Measurements from ENCODE around the gene ANKRD55. TPM values are rescaled to one million over a fixed set of nuclear protein-coding genes. Genes with fewer than 3 reads are reported as not detected.
A peak's percentile ranks its signal among the peaks of the same experiment; 100 is the strongest.

ANKRD55 gene
- total and polyA plus RNA-seq, 12 donors, result 0.01 to 0.72 TPM; not detected in 10

DNA sequence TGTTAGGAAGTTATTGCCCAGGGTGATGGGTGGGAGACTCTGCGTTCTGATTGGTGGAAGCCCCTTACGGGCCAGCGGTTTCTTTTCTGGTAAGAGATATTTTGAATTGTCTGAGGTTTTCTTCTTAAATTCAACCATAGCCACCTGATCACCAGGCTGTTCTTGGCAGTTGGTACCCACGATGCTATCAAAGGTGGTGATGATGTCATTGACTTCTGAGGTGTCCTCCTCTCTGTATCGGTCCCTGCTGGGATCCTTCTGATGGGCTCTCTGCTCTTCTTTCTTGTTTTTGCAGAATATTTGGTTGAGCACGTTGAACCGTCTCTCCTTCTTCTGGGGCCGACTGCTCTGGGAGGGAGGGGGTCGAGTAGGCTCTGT lies 121.7 kb downstream of the ANKRD55 start:
- DNase-seq, result no peak
- Histone ChIP-seq H3K4me1 (peaks cover 0 to 10% (median 0%) of the 10 kb centered on the region in 9 donors), H3K36me3 (no peaks in the 10 kb centered on the region), H3K27ac (no peak overlapping the region), H3K4me3 (no peak overlapping the region), H3K27me3 (no peaks in the 10 kb centered on the region), H3K9me3 (no peaks in the 10 kb centered on the region)
- ATAC-seq, result no peak
- no peak for TF ChIP-seq CTCF (IDR thresholded peaks at IDR 0.05)
- 88 to 93% methylated on average over 9 of the region's 9 CpGs for WGBS, 2 donors
- intact Hi-C loops (cut with DNase I), result no loop called here

- WGBS, 2 donors, result 88 to 89% methylated on average over 6 of the region's 6 CpGs
- H3K27ac ChIP-seq, result no peak overlapping the region
- no peak overlapping the region for H3K4me3 ChIP-seq
- ATAC-seq (no peak), DNase-seq (no peak)
- H3K9me3 ChIP-seq, result no peaks in the 10 kb centered on the region
- H3K4me1 ChIP-seq, result peaks cover 0 to 16% (median 0%) of the 10 kb centered on the region in 9 donors
- H3K27me3 ChIP-seq, result no peaks in the 10 kb centered on the region
- no peak for TF ChIP-seq CTCF (IDR thresholded peaks at IDR 0.05)
- intact Hi-C loops (cut with DNase I), result no loop called here
- H3K36me3 ChIP-seq, result no peaks in the 10 kb centered on the region
Observed at GRCh38 chr5:56110646-56111403, 122.3 kb downstream of the ANKRD55 start.

DNA sequence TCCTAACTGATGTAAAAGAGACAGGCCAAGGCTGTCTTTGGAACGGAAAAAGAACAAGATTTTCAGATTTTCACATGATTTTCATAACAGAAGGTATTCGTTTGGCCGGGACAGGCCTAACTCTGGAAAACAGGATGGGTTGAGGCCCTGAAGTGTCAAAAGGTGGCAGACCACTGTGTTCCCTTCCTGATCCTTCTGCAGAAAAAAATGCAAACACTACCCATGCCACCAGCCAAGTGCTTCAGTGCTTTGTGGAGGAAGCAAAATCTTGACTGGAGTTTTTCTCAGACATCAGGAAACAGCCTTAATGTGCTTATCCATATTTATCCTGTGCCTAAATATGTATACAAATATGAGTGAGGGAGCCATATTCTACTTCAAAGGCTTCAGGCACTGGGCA lies 124.9 kb downstream of the ANKRD55 start:
- Histone ChIP-seq H3K27me3 (no peaks in the 10 kb centered on the region), H3K4me3 (no peak overlapping the region), H3K27ac (peak overlapping the region in 1 of 10 donors; percentile 13), H3K9me3 (no peaks in the 10 kb centered on the region), H3K4me1 (peaks cover 0 to 22% (median 0%) of the 10 kb centered on the region in 9 donors), H3K36me3 (no peaks in the 10 kb centered on the region)
- 60 to 65% methylated on average over 3 of the region's 3 CpGs for WGBS, 2 donors
- intact Hi-C loops (cut with DNase I), result loop anchor here in 1 of 10 donors (10.0 kb wide), 1 partner anchor 113 kb away; the partner anchor contains the start of gene IL6ST
- ATAC-seq (peak in 1 of 8 donors; percentile 73), DNase-seq (no peak)
- no peak for TF ChIP-seq CTCF (IDR thresholded peaks at IDR 0.05)

GRCh38 chr5:56106837-56107236 lies 126.3 kb downstream of the ANKRD55 start:
- no peak overlapping the region for H3K27ac ChIP-seq
- DNase-seq (no peak), ATAC-seq (no peak)
- no peaks in the 10 kb centered on the region for H3K9me3 ChIP-seq
- no peaks in the 10 kb centered on the region for H3K27me3 ChIP-seq
- TF ChIP-seq CTCF (IDR thresholded peaks at IDR 0.05), result no peak
- H3K4me3 ChIP-seq, result no peak overlapping the region
- H3K4me1 ChIP-seq, result peaks cover 0 to 22% (median 0%) of the 10 kb centered on the region in 9 donors
- no peaks in the 10 kb centered on the region for H3K36me3 ChIP-seq
- intact Hi-C loops (cut with DNase I), result loop anchor here in 1 of 10 donors (10.0 kb wide), 1 partner anchor 112 kb away; the partner anchor contains the start of gene IL6ST
